ENCODE data around the gene DYNC1H1.
A peak's percentile ranks its signal among the peaks of the same experiment; 100 is the strongest.
"Not testable (repeated sequence)": the region's sequence is repeated elsewhere in the genome, so short reads cannot be mapped to it uniquely, and the experiment has no call there.

Gene DYNC1H1

GRCh38 chr14:102063808-102064429 lies 99.5 kb downstream of the DYNC1H1 start:
- DNase-seq (ENCODE audit: low spot score) (no peak), FAIRE-seq (no peak)

GRCh38 chr14:102064590-102064989 lies 100.2 kb downstream of the DYNC1H1 start:
- FAIRE-seq; DNase-seq (ENCODE audit: low spot score): not testable (repeated sequence)

GRCh38 chr14:102066041-102066451 lies 101.7 kb downstream of the DYNC1H1 start:
- DNase-seq (ENCODE audit: low spot score): no peak
- FAIRE-seq: no peak

- FAIRE-seq: no peak
- DNase-seq (ENCODE audit: low spot score): no peak
Measured at GRCh38 chr14:102071283-102071998, 107.1 kb downstream of the DYNC1H1 start.

- FAIRE-seq (no peak), DNase-seq (ENCODE audit: low spot score) (no peak)
Measured at GRCh38 chr14:102074415-102074964, 110.1 kb downstream of the DYNC1H1 start.

- DNase-seq (ENCODE audit: low spot score) (no peak), FAIRE-seq (no peak)
Measured at GRCh38 chr14:102075155-102075554, 110.8 kb downstream of the DYNC1H1 start.

- FAIRE-seq (no peak), DNase-seq (ENCODE audit: low spot score) (no peak)
Measured at GRCh38 chr14:102077382-102077709, 113.0 kb downstream of the DYNC1H1 start.

- not testable (repeated sequence) for FAIRE-seq
Measured at GRCh38 chr14:102078361-102078791, 114.0 kb downstream of the DYNC1H1 start.

GRCh38 chr14:102078831-102079699 lies 114.7 kb downstream of the DYNC1H1 start:
- DNase-seq (ENCODE audit: low spot score): no peak
- no peak for FAIRE-seq

More at GRCh38 chr14:102078361-102078791, 114.0 kb downstream of the DYNC1H1 start:
- not testable (repeated sequence) for DNase-seq (ENCODE audit: low spot score)

- DNase-seq (ENCODE audit: low spot score) (no peak), FAIRE-seq (no peak)
Measured at GRCh38 chr14:102079700-102079979, 115.3 kb downstream of the DYNC1H1 start.

GRCh38 chr14:102080183-102081080 lies 116.1 kb downstream of the DYNC1H1 start:
- DNase-seq (ENCODE audit: low spot score) (no peak), FAIRE-seq (no peak)

GRCh38 chr14:102081231-102082080 lies 117.1 kb downstream of the DYNC1H1 start:
- no peak for DNase-seq (ENCODE audit: low spot score)
- FAIRE-seq: no peak

GRCh38 chr14:102084522-102084921 lies 120.1 kb downstream of the DYNC1H1 start:
- not testable (repeated sequence) for DNase-seq (ENCODE audit: low spot score); FAIRE-seq

GRCh38 chr14:102084931-102085330 lies 120.6 kb downstream of the DYNC1H1 start:
- DNase-seq (ENCODE audit: low spot score) (no peak), FAIRE-seq (no peak)

GRCh38 chr14:102085488-102085887 lies 121.1 kb downstream of the DYNC1H1 start:
- FAIRE-seq: no peak
- DNase-seq (ENCODE audit: low spot score): no peak

- no peak for DNase-seq (ENCODE audit: low spot score)
- no peak for FAIRE-seq
Measured at GRCh38 chr14:102085948-102086708, 121.8 kb downstream of the DYNC1H1 start.

GRCh38 chr14:102086709-102086971 lies 122.3 kb downstream of the DYNC1H1 start:
- no peak for FAIRE-seq
- DNase-seq (ENCODE audit: low spot score): no peak

GRCh38 chr14:102086972-102087761 lies 122.8 kb downstream of the DYNC1H1 start, which contains the start of gene HSP90AA1:
Gene HSP90AA1, minus strand, starts transcription at chr14:102087044. Its CDS starts 666 bp downstream, at chr14:102086378.
- FAIRE-seq (no peak), DNase-seq (ENCODE audit: low spot score) (peak; percentile 71)

- DNase-seq (ENCODE audit: low spot score) (no peak), FAIRE-seq (no peak)
Measured at GRCh38 chr14:102087762-102088011, 123.3 kb downstream of the DYNC1H1 start.

Measured in RCC 7860 (cell line).